HG02571 (cell line): Measurements from ENCODE around the gene PTPN23.
"Not testable (repeated sequence)": the region's sequence is repeated elsewhere in the genome, so short reads cannot be mapped to it uniquely, and the experiment has no call there.

Experiments
- ATAC-seq: cut with Tn5 transposase; IDR thresholded peaks from one replicate; pipeline ENCODE4 v1.9.1; 2021; ENCODE audit warnings: mild to moderate bottlenecking, moderate library complexity; ENCODE audit not compliant: unreplicated experiment

The PTPN23 gene

GRCh38 chr3:47367631-47368030 is 13.2 kb upstream of the PTPN23 start:
- ATAC-seq, result no peak

- ATAC-seq, result not testable (repeated sequence)
Observed at GRCh38 chr3:47370020-47370419, 10.8 kb upstream of the PTPN23 start.

GRCh38 chr3:47370887-47371697 is 9.7 kb upstream of the PTPN23 start:
- no peak for ATAC-seq

GRCh38 chr3:47374587-47374986 is 6.2 kb upstream of the PTPN23 start:
- no peak for ATAC-seq

GRCh38 chr3:47376393-47376792 is 4.4 kb upstream of the PTPN23 start:
- ATAC-seq, result no peak

- ATAC-seq, result no peak
Observed at GRCh38 chr3:47377186-47377585, 3.6 kb upstream of the PTPN23 start.

- ATAC-seq, result no peak
Observed at GRCh38 chr3:47378869-47379268, 2.0 kb upstream of the PTPN23 start.

GRCh38 chr3:47379411-47379899 is 1.4 kb upstream of the PTPN23 start:
- no peak for ATAC-seq

GRCh38 chr3:47380026-47380600 is 708 bp upstream of the PTPN23 start:
- ATAC-seq, result peak; percentile 10

- ATAC-seq, result peak; percentile 53
Observed at GRCh38 chr3:47381317-47382157, 716 bp downstream of the PTPN23 start.

GRCh38 chr3:47384425-47384824 is 3.6 kb downstream of the PTPN23 start:
- no peak for ATAC-seq

GRCh38 chr3:47385007-47385406 is 4.2 kb downstream of the PTPN23 start:
- ATAC-seq, result no peak

- ATAC-seq, result no peak
Observed at GRCh38 chr3:47385796-47386195, 5.0 kb downstream of the PTPN23 start.

- no peak for ATAC-seq
Observed at GRCh38 chr3:47392933-47393332, 12.1 kb downstream of the PTPN23 start.

- no peak for ATAC-seq
Observed at GRCh38 chr3:47394140-47394870, 13.5 kb downstream of the PTPN23 start.

GRCh38 chr3:47394881-47395280 is 14.1 kb downstream of the PTPN23 start:
- ATAC-seq, result no peak

- ATAC-seq, result no peak
Observed at GRCh38 chr3:47398228-47398627, 17.4 kb downstream of the PTPN23 start.

- ATAC-seq, result no peak
Observed at GRCh38 chr3:47399016-47399415, 18.2 kb downstream of the PTPN23 start.

GRCh38 chr3:47399531-47400270 is 18.9 kb downstream of the PTPN23 start:
- ATAC-seq, result no peak

- no peak for ATAC-seq
Observed at GRCh38 chr3:47404431-47404876, 23.6 kb downstream of the PTPN23 start.
